T-helper 17 cell (primary cell): ENCODE results near the gene RNF223. TPM values are rescaled to one million over a fixed set of nuclear protein-coding genes. Genes with fewer than 3 reads are reported as not detected.
A peak's percentile ranks its signal among the peaks of the same experiment; 100 is the strongest.

Experiments used
- ATAC-seq: fragments of 150-1000 bp; cut with Tn5 transposase; 2 replicates; pipeline ENCODE4 v1.10.0; 2021; ENCODE audit warnings: mild to moderate bottlenecking, moderate library complexity
- DNase-seq, 3 donors: peaks; one replicate each; pipeline versions ENCODE4 v3.0.0 to v3.0.0-alpha.2; 2020 to 2021
- H3K9me3 ChIP-seq: one replicate; pipeline ENCODE4 v1.7.0; 2013; ENCODE audit warnings: low read length, mild to moderate bottlenecking; ENCODE audit not compliant: control insufficient read depth, poor library complexity, severe bottlenecking
- H3K27ac Mint-ChIP-seq: one replicate; pipeline ENCODE4 v1.8.0; 2022; ENCODE audit warnings: mild to moderate bottlenecking, moderate library complexity, mixed read lengths
- H3K27me3 Mint-ChIP-seq: one replicate; pipeline ENCODE4 v1.8.0; 2022; ENCODE audit warnings: mixed read lengths
- H3K36me3 Mint-ChIP-seq: one replicate; pipeline ENCODE4 v1.8.0; 2022; ENCODE audit warnings: low read depth, mixed read lengths
- H3K4me1 Mint-ChIP-seq: one replicate; pipeline ENCODE4 v1.8.0; 2022; ENCODE audit warnings: mild to moderate bottlenecking, mixed read lengths
- H3K4me3 Mint-ChIP-seq: one replicate; pipeline ENCODE4 v1.8.0; 2022; ENCODE audit warnings: mild to moderate bottlenecking, moderate library complexity, mixed read lengths
- total RNA-seq, 4 donors: library from RNA in 2 of 4; stranded (reverse) in 2 of 4; gene quantifications; one replicate each; pipeline ENCODE4 v1.2.3 and lab custom pipeline; 2022 to 2026

RNF223 gene
- total RNA-seq, 2 donors from 2014 or later, result not detected

- H3K36me3 Mint-ChIP-seq, result no peaks in the 10 kb centered on the region
- no peak overlapping the region for H3K27ac Mint-ChIP-seq
- ATAC-seq (no peak), DNase-seq (no peak)
- peak overlapping the region; percentile 10 for H3K4me3 Mint-ChIP-seq
- H3K4me1 Mint-ChIP-seq, result peaks cover 14% of the 10 kb centered on the region
- peaks cover 10% of the 10 kb centered on the region for H3K27me3 Mint-ChIP-seq
- no peaks in the 10 kb centered on the region for H3K9me3 ChIP-seq
Measured at GRCh38 chr1:1041873-1042272, 32.2 kb downstream of the RNF223 start.

GRCh38 chr1:1041092-1041523 is 33.0 kb downstream of the RNF223 start:
- H3K36me3 Mint-ChIP-seq, result no peaks in the 10 kb centered on the region
- ATAC-seq (peak; percentile 13), DNase-seq (no peak)

GRCh38 chr1:1040004-1040991 is 33.8 kb downstream of the RNF223 start:
- peak; percentile 95 for ATAC-seq
- H3K9me3 ChIP-seq, result no peaks in the 10 kb centered on the region
- H3K4me1 Mint-ChIP-seq, result peaks cover 14% of the 10 kb centered on the region
- H3K27ac Mint-ChIP-seq, result no peak overlapping the region
- peak overlapping the region; percentile 87 for H3K4me3 Mint-ChIP-seq
- H3K36me3 Mint-ChIP-seq, result no peaks in the 10 kb centered on the region
- peaks cover 20% of the 10 kb centered on the region for H3K27me3 Mint-ChIP-seq
- peak; percentile 66 to 82 (median 77) for DNase-seq

More at GRCh38 chr1:1041092-1041523, 33.0 kb downstream of the RNF223 start:
- no peaks in the 10 kb centered on the region for H3K9me3 ChIP-seq
- Mint-ChIP-seq H3K4me3 (no peak overlapping the region), H3K4me1 (peaks cover 14% of the 10 kb centered on the region), H3K27ac (no peak overlapping the region), H3K27me3 (peaks cover 15% of the 10 kb centered on the region)

GRCh38 chr1:1039145-1039910 is 34.8 kb downstream of the RNF223 start:
- no peak for ATAC-seq
- DNase-seq, result no peak
- H3K27ac Mint-ChIP-seq, result no peak overlapping the region
- peak overlapping the region; percentile 87 for H3K4me3 Mint-ChIP-seq
- peaks cover 20% of the 10 kb centered on the region for H3K27me3 Mint-ChIP-seq
- no peaks in the 10 kb centered on the region for H3K36me3 Mint-ChIP-seq
- H3K4me1 Mint-ChIP-seq, result peaks cover 14% of the 10 kb centered on the region
- H3K9me3 ChIP-seq, result no peaks in the 10 kb centered on the region

GRCh38 chr1:1038694-1039093 is 35.4 kb downstream of the RNF223 start:
- ATAC-seq (no peak), DNase-seq (no peak)
- H3K9me3 ChIP-seq, result no peaks in the 10 kb centered on the region
- Mint-ChIP-seq H3K27me3 (peaks cover 20% of the 10 kb centered on the region), H3K4me3 (peak overlapping the region; percentile 52), H3K36me3 (no peaks in the 10 kb centered on the region), H3K4me1 (peaks cover 14% of the 10 kb centered on the region), H3K27ac (no peak overlapping the region)

- Mint-ChIP-seq H3K4me3 (no peak overlapping the region), H3K27ac (no peak overlapping the region), H3K4me1 (peaks cover 14% of the 10 kb centered on the region), H3K27me3 (peaks cover 20% of the 10 kb centered on the region), H3K36me3 (no peaks in the 10 kb centered on the region)
- DNase-seq (no peak), ATAC-seq (no peak)
- H3K9me3 ChIP-seq, result no peaks in the 10 kb centered on the region
Measured at GRCh38 chr1:1037366-1038327, 36.5 kb downstream of the RNF223 start.

- Mint-ChIP-seq H3K36me3 (no peaks in the 10 kb centered on the region), H3K4me1 (peaks cover 19% of the 10 kb centered on the region), H3K4me3 (no peak overlapping the region), H3K27me3 (peaks cover 28% of the 10 kb centered on the region), H3K27ac (no peak overlapping the region)
- H3K9me3 ChIP-seq, result no peaks in the 10 kb centered on the region
- DNase-seq (no peak), ATAC-seq (no peak)
Measured at GRCh38 chr1:1035291-1035943, 38.7 kb downstream of the RNF223 start.

- H3K4me3 Mint-ChIP-seq, result peak overlapping the region; percentile 80
- ATAC-seq (no peak), DNase-seq (no peak)
- no peak overlapping the region for H3K27ac Mint-ChIP-seq
- peaks cover 28% of the 10 kb centered on the region for H3K27me3 Mint-ChIP-seq
- H3K36me3 Mint-ChIP-seq, result no peaks in the 10 kb centered on the region
- H3K9me3 ChIP-seq, result no peaks in the 10 kb centered on the region
- peaks cover 13% of the 10 kb centered on the region for H3K4me1 Mint-ChIP-seq
Measured at GRCh38 chr1:1034439-1034781, 39.7 kb downstream of the RNF223 start.

GRCh38 chr1:1033731-1034438 is 40.2 kb downstream of the RNF223 start:
- H3K4me3 Mint-ChIP-seq, result peak overlapping the region; percentile 80
- no peak for DNase-seq
- ATAC-seq, result no peak
- H3K27me3 Mint-ChIP-seq, result peaks cover 24% of the 10 kb centered on the region
- no peaks in the 10 kb centered on the region for H3K36me3 Mint-ChIP-seq
- peaks cover 10% of the 10 kb centered on the region for H3K4me1 Mint-ChIP-seq
- no peaks in the 10 kb centered on the region for H3K9me3 ChIP-seq
- no peak overlapping the region for H3K27ac Mint-ChIP-seq

GRCh38 chr1:1033009-1033587 is 41.0 kb downstream of the RNF223 start:
- no peaks in the 10 kb centered on the region for H3K9me3 ChIP-seq
- DNase-seq (peak; percentile 72 to 80 (median 74)), ATAC-seq (peak; percentile 92)
- H3K27ac Mint-ChIP-seq, result no peak overlapping the region
- H3K4me1 Mint-ChIP-seq, result peaks cover 6% of the 10 kb centered on the region
- H3K36me3 Mint-ChIP-seq, result no peaks in the 10 kb centered on the region
- H3K4me3 Mint-ChIP-seq, result peak overlapping the region; percentile 60
- peaks cover 18% of the 10 kb centered on the region for H3K27me3 Mint-ChIP-seq

GRCh38 chr1:1032424-1032823 is 41.7 kb downstream of the RNF223 start:
- peaks cover 18% of the 10 kb centered on the region for H3K27me3 Mint-ChIP-seq
- peaks cover 6% of the 10 kb centered on the region for H3K4me1 Mint-ChIP-seq
- peak overlapping the region; percentile 75 for H3K4me3 Mint-ChIP-seq
- no peaks in the 10 kb centered on the region for H3K9me3 ChIP-seq
- DNase-seq (no peak), ATAC-seq (no peak)
- peak overlapping the region; percentile 11 for H3K27ac Mint-ChIP-seq
- H3K36me3 Mint-ChIP-seq, result no peaks in the 10 kb centered on the region
